Thoracic aorta (tissue), 2 donors: ENCODE measurements around the gene GTSF1L. TPM values are rescaled to one million over a fixed set of nuclear protein-coding genes. Genes with fewer than 3 reads are reported as not detected.

Experiments
- ATAC-seq: fragments of 150-250 bp; one replicate; pipeline ENCODE4 v1.8.0; 2017; ENCODE audit warnings: low read depth; ENCODE audit not compliant: insufficient number of reproducible peaks, low FRiP score
- DNase-seq: peaks from one replicate; pipeline ENCODE4 v3.0.0-alpha.2; 2020; ENCODE audit warnings: low spot score
- H3K27ac ChIP-seq, 2 donors: fragments of 200-600 bp; sonication (generic); 1 replicate in 1 of 2; 2 replicates in 1 of 2; pipeline ENCODE4 v1.5.1; 2016; ENCODE audit warnings: mild to moderate bottlenecking in 2 of 2, moderate library complexity in 2 of 2
- H3K27me3 ChIP-seq: fragments of 200-600 bp; sonication (generic); replicated peaks from 2 replicates; pipeline ENCODE4 v1.6.0; 2016; ENCODE audit warnings: mild to moderate bottlenecking; ENCODE audit not compliant: insufficient read depth
- H3K36me3 ChIP-seq: fragments of 200-600 bp; sonication (generic); one replicate; pipeline ENCODE4 v1.5.1; 2016
- H3K4me1 ChIP-seq, 2 donors: fragments of 200-600 bp; sonication (generic); 1 replicate in 1 of 2; 2 replicates in 1 of 2; pipeline versions ENCODE4 v1.5.1 to v1.6.0; 2016; ENCODE audit warnings: low read depth in 2 of 2, mild to moderate bottlenecking in 1 of 2; ENCODE audit not compliant: control insufficient read depth in 1 of 2
- H3K4me3 ChIP-seq: fragments of 200-600 bp; sonication (generic); 2 replicates; pipeline ENCODE4 v1.5.1; 2016; ENCODE audit warnings: mild to moderate bottlenecking
- H3K9me3 ChIP-seq: fragments of 200-600 bp; sonication (generic); 2 replicates; pipeline ENCODE4 v1.5.1; 2016
- CTCF ChIP-seq: fragments of 200-600 bp; sonication (generic); IDR thresholded peaks from one replicate; pipeline ENCODE4 v1.5.1; 2019; ENCODE audit warnings: antibody characterized with exemption
- total RNA-seq, 2 donors: library from RNA; depleted of rRNA; stranded (reverse); fragments of >200 nt; gene quantifications; one replicate each; pipeline versions ENCODE4 v1.1.0 to v1.2.3, GENCODE V29; 2016

Gene GTSF1L
- total RNA-seq, 2 donors from 2014 or later = not detected

- no peak for TF ChIP-seq CTCF
- Histone ChIP-seq H3K27ac (no peak overlapping the region), H3K36me3 (no peaks in the 10 kb centered on the region), H3K27me3 (no peaks in the 10 kb centered on the region), H3K4me3 (no peak overlapping the region), H3K4me1 (peaks cover 0 to 8% of the 10 kb centered on the region in 2 donors), H3K9me3 (no peaks in the 10 kb centered on the region)
- ATAC-seq (no peak), DNase-seq (no peak)
Observed at GRCh38 chr20:43681991-43682410, 44.8 kb downstream of the GTSF1L start.

- no peak for DNase-seq
- TF ChIP-seq CTCF = no peak
- Histone ChIP-seq H3K36me3 (no peaks in the 10 kb centered on the region), H3K4me1 (peaks cover 0 to 8% of the 10 kb centered on the region in 2 donors), H3K4me3 (no peak overlapping the region), H3K27ac (no peak overlapping the region), H3K27me3 (no peaks in the 10 kb centered on the region), H3K9me3 (no peaks in the 10 kb centered on the region)
- no peak for ATAC-seq
Observed at GRCh38 chr20:43681468-43681942, 45.3 kb downstream of the GTSF1L start.

GRCh38 chr20:43680981-43681380, 45.8 kb downstream of the GTSF1L start:
- Histone ChIP-seq H3K27ac (no peak overlapping the region), H3K27me3 (no peaks in the 10 kb centered on the region), H3K4me1 (peaks cover 0 to 8% of the 10 kb centered on the region in 2 donors), H3K4me3 (no peak overlapping the region), H3K36me3 (no peaks in the 10 kb centered on the region), H3K9me3 (no peaks in the 10 kb centered on the region)
- DNase-seq (no peak), ATAC-seq (no peak)
- no peak for TF ChIP-seq CTCF

GRCh38 chr20:43676368-43676767, 50.4 kb downstream of the GTSF1L start:
- Histone ChIP-seq H3K27ac (no peak overlapping the region), H3K27me3 (no peaks in the 10 kb centered on the region), H3K4me1 (peaks cover 0 to under 1% of the 10 kb centered on the region in 2 donors), H3K4me3 (no peak overlapping the region), H3K9me3 (no peaks in the 10 kb centered on the region), H3K36me3 (no peaks in the 10 kb centered on the region)
- no peak for TF ChIP-seq CTCF
- DNase-seq = no peak
- no peak for ATAC-seq

Other genes starting within 250 kb of the GTSF1L start
- 10 to 100 TPM; 15.3 to 21.4 TPM for gene L3MBTL1, start 219.3 kb downstream of the GTSF1L start, total RNA-seq
- gene SGK2, start 168.0 kb downstream of the GTSF1L start, total RNA-seq = 10 to 100 TPM in 1 of 2 donors, 1 to 10 TPM in 1; 2.4 to 11.6 TPM
- gene IFT52, start 136.1 kb downstream of the GTSF1L start, total RNA-seq = 10 to 100 TPM; 17.6 to 18.1 TPM
- gene MYBL2, start 59.9 kb downstream of the GTSF1L start, total RNA-seq = under 1 TPM; 0.78 to 0.81 TPM
- gene TOX2, start 187.8 kb upstream of the GTSF1L start, total RNA-seq = 10 to 100 TPM in 1 of 2 donors, 1 to 10 TPM in 1; 4.2 to 14.6 TPM